ENCODE data around the gene THSD4. TPM values are rescaled to one million over a fixed set of nuclear protein-coding genes. Genes with fewer than 3 reads are reported as not detected.

The THSD4 gene
- total RNA-seq, 2 experiments from 2014 or later = not detected

- Histone ChIP-seq H3K4me2 (ENCODE audit: low read length) (no peak overlapping the region), H2AFZ (ENCODE audit: low read length) (no peak overlapping the region), H3K79me2 (ENCODE audit: insufficient read depth, low read depth, low read length) (no peaks in the 10 kb centered on the region), H3K36me3 (ENCODE audit: insufficient read depth, low read length) (no peaks in the 10 kb centered on the region), H3K4me3 (ENCODE audit: low read depth, low read length, poor library complexity, severe bottlenecking) (no peak overlapping the region), H4K20me1 (ENCODE audit: insufficient read depth, low read length) (no peaks in the 10 kb centered on the region), H3K9me2 (ENCODE audit: insufficient read depth, low read length) (no peaks in the 10 kb centered on the region), H3K4me1 (ENCODE audit: insufficient read depth, low read length, poor library complexity, severe bottlenecking) (no peaks in the 10 kb centered on the region), H3K9me3 (ENCODE audit: low read length) (no peaks in the 10 kb centered on the region), H3K27ac (ENCODE audit: low read depth, low read length, poor library complexity, severe bottlenecking) (no peak overlapping the region)
- intact Hi-C loops (cut with micrococcal nuclease; ENCODE audit: unreplicated experiment) = no loop called here
- no peak for DNase-seq (ENCODE audit: low spot score)
- POLR2A ChIA-PET = no interaction called here
- no TSS peak for BruUV-seq (replicated peaks)
- CTCF ChIA-PET (ENCODE audit: unreplicated experiment) = no interaction called here
- TF ChIP-seq, protein P1, sequence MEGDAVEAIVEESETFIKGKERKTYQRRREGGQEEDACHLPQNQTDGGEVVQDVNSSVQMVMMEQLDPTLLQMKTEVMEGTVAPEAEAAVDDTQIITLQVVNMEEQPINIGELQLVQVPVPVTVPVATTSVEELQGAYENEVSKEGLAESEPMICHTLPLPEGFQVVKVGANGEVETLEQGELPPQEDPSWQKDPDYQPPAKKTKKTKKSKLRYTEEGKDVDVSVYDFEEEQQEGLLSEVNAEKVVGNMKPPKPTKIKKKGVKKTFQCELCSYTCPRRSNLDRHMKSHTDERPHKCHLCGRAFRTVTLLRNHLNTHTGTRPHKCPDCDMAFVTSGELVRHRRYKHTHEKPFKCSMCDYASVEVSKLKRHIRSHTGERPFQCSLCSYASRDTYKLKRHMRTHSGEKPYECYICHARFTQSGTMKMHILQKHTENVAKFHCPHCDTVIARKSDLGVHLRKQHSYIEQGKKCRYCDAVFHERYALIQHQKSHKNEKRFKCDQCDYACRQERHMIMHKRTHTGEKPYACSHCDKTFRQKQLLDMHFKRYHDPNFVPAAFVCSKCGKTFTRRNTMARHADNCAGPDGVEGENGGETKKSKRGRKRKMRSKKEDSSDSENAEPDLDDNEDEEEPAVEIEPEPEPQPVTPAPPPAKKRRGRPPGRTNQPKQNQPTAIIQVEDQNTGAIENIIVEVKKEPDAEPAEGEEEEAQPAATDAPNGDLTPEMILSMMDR (conservative IDR thresholded peaks at IDR 0.05; ENCODE audit: low read length) = no peak
- no peak for TF ChIP-seq EZH2phosphoT487 (IDR thresholded peaks at IDR 0.05; ENCODE audit: borderline replicate concordance, low read depth, low read length)
Observed at GRCh38 chr15:71461748-71462147, 346.5 kb downstream of the THSD4 start.

DNA sequence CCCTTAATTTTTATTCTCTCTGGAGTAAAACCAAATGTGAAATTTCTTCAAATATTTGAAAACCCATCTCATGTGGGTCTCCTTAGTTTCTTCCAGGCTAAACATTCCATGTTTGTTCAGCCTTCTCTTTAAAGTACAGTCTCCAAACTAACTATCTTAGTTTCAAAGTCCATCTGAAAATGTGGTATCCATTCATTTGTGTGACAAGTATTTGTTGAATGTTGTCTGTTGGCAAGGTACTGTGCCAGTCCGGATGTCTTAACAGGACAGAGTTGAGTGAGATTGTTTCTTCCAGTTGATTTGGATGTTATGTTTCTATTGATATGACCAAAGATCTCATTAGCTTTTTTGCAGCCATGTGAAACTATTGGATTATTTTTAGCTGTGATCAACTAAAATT lies 347.4 kb downstream of the THSD4 start:
- ChIA-PET POLR2A (no interaction called here), CTCF (ENCODE audit: unreplicated experiment) (no interaction called here)
- no peaks in the 10 kb centered on the region for H3K4me1 ChIP-seq (ENCODE audit: insufficient read depth, low read length, poor library complexity, severe bottlenecking)
- H3K79me2 ChIP-seq (ENCODE audit: insufficient read depth, low read depth, low read length) = no peaks in the 10 kb centered on the region
- no TSS peak for BruUV-seq (replicated peaks)
- H3K27ac ChIP-seq (ENCODE audit: low read depth, low read length, poor library complexity, severe bottlenecking) = no peak overlapping the region
- no peak overlapping the region for H2AFZ ChIP-seq (ENCODE audit: low read length)
- no peaks in the 10 kb centered on the region for H3K9me3 ChIP-seq (ENCODE audit: low read length)
- no peak overlapping the region for H3K4me2 ChIP-seq (ENCODE audit: low read length)
- TF ChIP-seq, protein P1 (conservative IDR thresholded peaks at IDR 0.05; ENCODE audit: low read length) = no peak
- TF ChIP-seq EZH2phosphoT487 (IDR thresholded peaks at IDR 0.05; ENCODE audit: borderline replicate concordance, low read depth, low read length) = no peak
- H3K4me3 ChIP-seq (ENCODE audit: low read depth, low read length, poor library complexity, severe bottlenecking) = no peak overlapping the region
- no peaks in the 10 kb centered on the region for H3K36me3 ChIP-seq (ENCODE audit: insufficient read depth, low read length)
- no peaks in the 10 kb centered on the region for H4K20me1 ChIP-seq (ENCODE audit: insufficient read depth, low read length)
- intact Hi-C loops (cut with micrococcal nuclease; ENCODE audit: unreplicated experiment) = no loop called here
- H3K9me2 ChIP-seq (ENCODE audit: insufficient read depth, low read length) = no peaks in the 10 kb centered on the region
- no peak for DNase-seq (ENCODE audit: low spot score)

DNA sequence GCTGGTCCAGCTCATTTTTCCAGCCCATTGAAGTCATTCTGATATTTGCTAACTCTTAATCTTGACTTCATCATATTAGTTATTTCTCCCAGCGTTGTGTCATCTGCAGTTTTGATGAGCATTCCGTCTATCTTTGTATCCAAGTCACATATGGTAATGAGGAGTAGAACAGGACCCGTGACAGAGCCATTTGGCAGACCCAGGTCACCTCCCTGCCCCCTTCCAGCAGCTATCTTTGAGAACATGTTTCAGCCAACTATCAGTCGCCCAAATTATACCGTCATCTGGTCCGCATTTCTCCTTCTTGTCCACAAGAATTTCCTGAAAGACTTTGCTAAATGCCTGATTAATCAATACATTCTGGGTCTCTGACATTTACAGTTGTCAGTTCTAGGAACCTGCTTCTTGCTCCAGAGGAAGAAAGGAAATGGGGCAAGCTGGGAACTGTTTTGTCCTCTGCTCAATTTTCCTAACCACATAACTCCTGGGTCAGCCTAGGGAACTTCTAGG lies 347.9 kb downstream of the THSD4 start:
- TF ChIP-seq, protein P1 (conservative IDR thresholded peaks at IDR 0.05; ENCODE audit: low read length) = no peak
- TF ChIP-seq EZH2phosphoT487 (IDR thresholded peaks at IDR 0.05; ENCODE audit: borderline replicate concordance, low read depth, low read length) = no peak
- intact Hi-C loops (cut with micrococcal nuclease; ENCODE audit: unreplicated experiment) = no loop called here
- Histone ChIP-seq H4K20me1 (ENCODE audit: insufficient read depth, low read length) (no peaks in the 10 kb centered on the region), H3K4me2 (ENCODE audit: low read length) (no peak overlapping the region), H3K4me3 (ENCODE audit: low read depth, low read length, poor library complexity, severe bottlenecking) (no peak overlapping the region), H3K9me2 (ENCODE audit: insufficient read depth, low read length) (no peaks in the 10 kb centered on the region), H3K79me2 (ENCODE audit: insufficient read depth, low read depth, low read length) (no peaks in the 10 kb centered on the region), H2AFZ (ENCODE audit: low read length) (no peak overlapping the region), H3K9me3 (ENCODE audit: low read length) (no peaks in the 10 kb centered on the region), H3K4me1 (ENCODE audit: insufficient read depth, low read length, poor library complexity, severe bottlenecking) (no peaks in the 10 kb centered on the region), H3K36me3 (ENCODE audit: insufficient read depth, low read length) (no peaks in the 10 kb centered on the region), H3K27ac (ENCODE audit: low read depth, low read length, poor library complexity, severe bottlenecking) (no peak overlapping the region)
- BruUV-seq (replicated peaks) = no TSS peak
- POLR2A ChIA-PET = no interaction called here
- CTCF ChIA-PET (ENCODE audit: unreplicated experiment) = no interaction called here
- no peak for DNase-seq (ENCODE audit: low spot score)
